Astrocyte (in vitro differentiated cells and primary cell): ENCODE data around the gene RNF150. TPM values are rescaled to one million over a fixed set of nuclear protein-coding genes. Genes with fewer than 3 reads are reported as not detected.
"Not testable (repeated sequence)": the region's sequence is repeated elsewhere in the genome, so short reads cannot be mapped to it uniquely, and the experiment has no call there.

ENCODE experiments used
- DNase-seq: peaks from one replicate; pipeline ENCODE4 v3.0.0-alpha.2; 2010; ENCODE audit warnings: low read depth
- FAIRE-seq: peaks from 2 replicates; lab custom pipeline; 2011; peaks lifted over from hg19 to GRCh38; lab: Jason Lieb, UNC
- H2AFZ ChIP-seq: 2 replicates; pipeline ENCODE4 v1.6.0; 2012; ENCODE audit warnings: low read depth, low read length, inconsistent platforms
- H3K27ac ChIP-seq: 2 replicates; pipeline ENCODE4 v1.5.1; 2011; ENCODE audit warnings: low read depth, low read length, inconsistent platforms
- H3K27me3 ChIP-seq: 2 replicates; pipeline ENCODE4 v1.6.0; 2011; ENCODE audit warnings: low read length, inconsistent platforms; ENCODE audit not compliant: insufficient read depth
- H3K36me3 ChIP-seq: 2 replicates; pipeline ENCODE4 v1.5.1; 2011; ENCODE audit warnings: low read length, inconsistent platforms; ENCODE audit not compliant: insufficient read depth
- H3K4me1 ChIP-seq: 2 replicates; pipeline ENCODE4 v1.5.1; 2011; ENCODE audit warnings: low read length, inconsistent platforms; ENCODE audit not compliant: insufficient read depth
- H3K4me2 ChIP-seq: 2 replicates; pipeline ENCODE4 v1.6.0; 2012; ENCODE audit warnings: low read length, inconsistent platforms
- H3K4me3 ChIP-seq: 2 replicates; pipeline ENCODE4 v1.5.1; 2011; ENCODE audit warnings: low read depth, mild to moderate bottlenecking, low read length, inconsistent platforms; ENCODE audit not compliant: insufficient read depth
- H3K79me2 ChIP-seq: 2 replicates; pipeline ENCODE4 v1.6.0; 2012; ENCODE audit warnings: mild to moderate bottlenecking, low read length, inconsistent platforms; ENCODE audit not compliant: insufficient read depth
- H3K9ac ChIP-seq: 2 replicates; pipeline ENCODE4 v1.6.0; 2012; ENCODE audit warnings: mild to moderate bottlenecking, low read length, inconsistent platforms
- H3K9me3 ChIP-seq: 2 replicates; pipeline ENCODE4 v1.5.1; 2012; ENCODE audit warnings: low read depth, mild to moderate bottlenecking, low read length, inconsistent platforms; ENCODE audit not compliant: insufficient read depth
- H4K20me1 ChIP-seq: 2 replicates; pipeline ENCODE4 v1.6.0; 2012; ENCODE audit warnings: low read length, inconsistent platforms; ENCODE audit not compliant: insufficient read depth
- H3K27ac Mint-ChIP-seq: one replicate; pipeline ENCODE4 v1.8.0; 2021; ENCODE audit warnings: mild to moderate bottlenecking, mixed read lengths; ENCODE audit not compliant: unreplicated experiment
- H3K27me3 Mint-ChIP-seq: one replicate; pipeline ENCODE4 v1.8.0; 2021; ENCODE audit warnings: low read depth, mixed read lengths; ENCODE audit not compliant: unreplicated experiment
- H3K36me3 Mint-ChIP-seq: one replicate; pipeline ENCODE4 v1.8.0; 2021; ENCODE audit warnings: low read depth, mixed read lengths; ENCODE audit not compliant: unreplicated experiment
- H3K4me1 Mint-ChIP-seq: one replicate; pipeline ENCODE4 v1.8.0; 2021; ENCODE audit warnings: low read depth, mixed read lengths; ENCODE audit not compliant: unreplicated experiment
- H3K4me3 Mint-ChIP-seq: one replicate; pipeline ENCODE4 v1.8.0; 2021; ENCODE audit warnings: mild to moderate bottlenecking, moderate library complexity, mixed read lengths; ENCODE audit not compliant: unreplicated experiment
- H3K9me3 Mint-ChIP-seq: one replicate; pipeline ENCODE4 v1.8.0; 2021; ENCODE audit warnings: mild to moderate bottlenecking, mixed read lengths; ENCODE audit not compliant: unreplicated experiment
- EZH2 ChIP-seq: IDR thresholded peaks from 2 replicates; pipeline ENCODE4 v1.6.1; 2012; ENCODE audit warnings: mild to moderate bottlenecking, low read length, inconsistent platforms; ENCODE audit not compliant: insufficient read depth
- total RNA-seq: library from RNA; stranded (reverse); gene quantifications from 2 replicates; pipeline ENCODE4 v1.2.1, GENCODE V29; 2021
- TF ChIP-seq, protein P1 (sequence below): IDR thresholded peaks from 2 replicates; pipeline ENCODE4 v1.5.1; 2011; ENCODE audit warnings: low read depth, mild to moderate bottlenecking, inconsistent platforms, low read length, moderate library complexity; ENCODE audit not compliant: insufficient read depth

The RNF150 gene
- total RNA-seq, 1 donor from 2014 or later, result 5.2 TPM

DNA sequence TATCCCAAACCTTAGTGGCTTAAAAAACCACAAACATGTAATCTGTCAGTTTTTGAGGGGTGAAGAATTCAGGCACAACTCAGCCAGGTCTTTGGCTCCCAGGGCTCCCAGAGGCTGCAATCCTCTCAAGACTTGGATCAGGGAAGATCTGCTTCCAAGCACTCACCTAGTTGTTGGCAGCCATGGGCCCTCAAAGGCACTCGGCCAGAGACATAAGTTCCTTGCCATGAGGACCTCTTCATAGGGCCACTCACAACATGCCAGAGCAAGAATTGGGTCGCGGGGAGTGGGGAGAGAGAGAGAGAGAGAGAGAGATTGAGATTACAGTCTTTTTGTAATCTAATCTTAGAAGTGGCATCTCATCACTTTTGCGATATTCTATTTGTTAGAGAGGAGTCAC, 300.0 kb downstream of the RNF150 start:
- no peaks in the 10 kb centered on the region for H3K36me3 ChIP-seq
- no peaks in the 10 kb centered on the region for H3K36me3 Mint-ChIP-seq
- no peak overlapping the region for H3K27ac Mint-ChIP-seq
- H3K79me2 ChIP-seq, result no peaks in the 10 kb centered on the region
- H3K27me3 ChIP-seq, result peaks cover 3% of the 10 kb centered on the region
- H3K27me3 Mint-ChIP-seq, result peaks cover 5% of the 10 kb centered on the region
- H3K9me3 Mint-ChIP-seq, result peaks cover 2% of the 10 kb centered on the region
- H3K9me3 ChIP-seq, result no peaks in the 10 kb centered on the region
- H4K20me1 ChIP-seq, result no peaks in the 10 kb centered on the region
- TF ChIP-seq, protein P1, sequence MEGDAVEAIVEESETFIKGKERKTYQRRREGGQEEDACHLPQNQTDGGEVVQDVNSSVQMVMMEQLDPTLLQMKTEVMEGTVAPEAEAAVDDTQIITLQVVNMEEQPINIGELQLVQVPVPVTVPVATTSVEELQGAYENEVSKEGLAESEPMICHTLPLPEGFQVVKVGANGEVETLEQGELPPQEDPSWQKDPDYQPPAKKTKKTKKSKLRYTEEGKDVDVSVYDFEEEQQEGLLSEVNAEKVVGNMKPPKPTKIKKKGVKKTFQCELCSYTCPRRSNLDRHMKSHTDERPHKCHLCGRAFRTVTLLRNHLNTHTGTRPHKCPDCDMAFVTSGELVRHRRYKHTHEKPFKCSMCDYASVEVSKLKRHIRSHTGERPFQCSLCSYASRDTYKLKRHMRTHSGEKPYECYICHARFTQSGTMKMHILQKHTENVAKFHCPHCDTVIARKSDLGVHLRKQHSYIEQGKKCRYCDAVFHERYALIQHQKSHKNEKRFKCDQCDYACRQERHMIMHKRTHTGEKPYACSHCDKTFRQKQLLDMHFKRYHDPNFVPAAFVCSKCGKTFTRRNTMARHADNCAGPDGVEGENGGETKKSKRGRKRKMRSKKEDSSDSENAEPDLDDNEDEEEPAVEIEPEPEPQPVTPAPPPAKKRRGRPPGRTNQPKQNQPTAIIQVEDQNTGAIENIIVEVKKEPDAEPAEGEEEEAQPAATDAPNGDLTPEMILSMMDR, result no peak
- TF ChIP-seq EZH2, result no peak
- no peak overlapping the region for H3K27ac ChIP-seq
- H3K4me3 Mint-ChIP-seq, result no peak overlapping the region
- no peak for DNase-seq
- H3K9ac ChIP-seq, result no peak overlapping the region
- no peaks in the 10 kb centered on the region for H3K4me1 ChIP-seq
- FAIRE-seq, result no peak
- no peak overlapping the region for H3K4me3 ChIP-seq
- no peak overlapping the region for H3K4me2 ChIP-seq
- H3K4me1 Mint-ChIP-seq, result no peaks in the 10 kb centered on the region
- H2AFZ ChIP-seq, result no peak overlapping the region

GRCh38 chr4:140829825-140830224, 303.4 kb downstream of the RNF150 start:
- Mint-ChIP-seq H3K27ac (no peak overlapping the region), H3K27me3 (peaks cover 5% of the 10 kb centered on the region), H3K4me1 (no peaks in the 10 kb centered on the region), H3K36me3 (no peaks in the 10 kb centered on the region), H3K4me3 (no peak overlapping the region), H3K9me3 (peaks cover 2% of the 10 kb centered on the region)
- Histone ChIP-seq H3K27ac (no peak overlapping the region), H2AFZ (no peak overlapping the region), H3K4me3 (no peak overlapping the region), H3K9me3 (no peaks in the 10 kb centered on the region), H3K4me2 (no peak overlapping the region), H3K79me2 (no peaks in the 10 kb centered on the region), H4K20me1 (no peaks in the 10 kb centered on the region), H3K4me1 (no peaks in the 10 kb centered on the region), H3K36me3 (no peaks in the 10 kb centered on the region), H3K27me3 (peaks cover 4% of the 10 kb centered on the region), H3K9ac (no peak overlapping the region)
- TF ChIP-seq EZH2, result no peak
- TF ChIP-seq, protein P1, result no peak
- DNase-seq (no peak), FAIRE-seq (no peak)

DNA sequence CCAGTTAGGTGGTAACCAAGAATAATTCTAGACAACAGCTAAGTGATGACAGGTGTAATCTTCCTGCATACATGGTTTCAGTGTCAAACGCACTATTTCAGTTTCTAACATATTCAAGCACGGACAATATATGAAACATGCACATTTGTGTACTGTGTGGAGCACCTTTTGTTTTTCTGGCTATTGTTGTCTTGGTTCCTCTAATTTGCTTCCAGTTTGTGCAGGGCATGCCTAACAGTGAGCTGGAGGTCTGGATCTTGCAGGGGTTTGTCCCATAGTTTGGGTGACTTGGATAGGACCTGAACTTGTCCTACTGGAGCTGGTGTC, 306.6 kb downstream of the RNF150 start:
- Mint-ChIP-seq H3K27me3 (peaks cover 5% of the 10 kb centered on the region), H3K4me1 (no peaks in the 10 kb centered on the region), H3K36me3 (no peaks in the 10 kb centered on the region), H3K4me3 (no peak overlapping the region), H3K27ac (no peak overlapping the region), H3K9me3 (peaks cover 2% of the 10 kb centered on the region)
- FAIRE-seq (no peak), DNase-seq (no peak)
- no peaks in the 10 kb centered on the region for H3K36me3 ChIP-seq
- TF ChIP-seq, protein P1, result no peak
- no peak for TF ChIP-seq EZH2
- H3K27ac ChIP-seq, result no peak overlapping the region
- no peaks in the 10 kb centered on the region for H3K79me2 ChIP-seq
- no peaks in the 10 kb centered on the region for H4K20me1 ChIP-seq
- H3K9ac ChIP-seq, result no peak overlapping the region
- no peak overlapping the region for H3K4me2 ChIP-seq
- no peaks in the 10 kb centered on the region for H3K9me3 ChIP-seq
- no peak overlapping the region for H3K4me3 ChIP-seq
- no peak overlapping the region for H2AFZ ChIP-seq
- H3K4me1 ChIP-seq, result no peaks in the 10 kb centered on the region
- H3K27me3 ChIP-seq, result peaks cover 4% of the 10 kb centered on the region

DNA sequence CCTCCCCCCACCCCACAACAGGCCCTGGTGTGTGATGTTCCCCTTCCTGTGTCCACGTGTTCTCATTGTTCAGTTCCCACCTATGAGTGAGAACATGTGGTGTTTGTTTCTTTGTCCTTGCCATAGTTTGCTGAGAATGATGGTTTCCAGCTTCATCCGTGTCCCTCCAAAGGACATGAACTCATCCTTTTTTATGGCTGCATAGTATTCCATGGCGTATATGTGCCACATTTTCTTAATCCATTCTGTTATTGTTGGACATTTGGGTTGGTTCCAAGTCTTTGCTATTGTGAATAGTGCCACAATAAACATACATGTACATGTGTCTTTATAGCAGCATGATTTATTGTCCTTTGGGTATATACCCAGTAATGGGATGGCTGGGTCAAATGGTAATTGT, 312.7 kb downstream of the RNF150 start:
- not testable (repeated sequence) for H3K4me3 Mint-ChIP-seq, H3K36me3 ChIP-seq, H3K4me2 ChIP-seq, FAIRE-seq, H3K4me3 ChIP-seq, H3K9ac ChIP-seq, H4K20me1 ChIP-seq, H3K79me2 ChIP-seq, DNase-seq, H3K27ac Mint-ChIP-seq, H3K27ac ChIP-seq, H2AFZ ChIP-seq, H3K36me3 Mint-ChIP-seq, H3K4me1 Mint-ChIP-seq, H3K4me1 ChIP-seq, H3K9me3 ChIP-seq, H3K9me3 Mint-ChIP-seq, H3K27me3 Mint-ChIP-seq
- H3K27me3 ChIP-seq, result peaks cover 11% of the 10 kb centered on the region
